IgD-negative memory B cell (primary cell): ENCODE results near the gene IGIP. TPM values are rescaled to one million over a fixed set of nuclear protein-coding genes. Genes with fewer than 3 reads are reported as not detected.
A peak's percentile ranks its signal among the peaks of the same experiment; 100 is the strongest.
"Not testable (repeated sequence)": the region's sequence is repeated elsewhere in the genome, so short reads cannot be mapped to it uniquely, and the experiment has no call there.

Source experiments
- H3K27ac Mint-ChIP-seq, 3 donors: one replicate each; pipeline ENCODE4 v1.8.0; 2020 to 2022; ENCODE audit warnings: mild to moderate bottlenecking in 3 of 3, mixed read lengths in 3 of 3, moderate library complexity in 1 of 3
- H3K27me3 Mint-ChIP-seq: one replicate; pipeline ENCODE4 v1.8.0; 2021; ENCODE audit warnings: mixed read lengths
- H3K36me3 Mint-ChIP-seq: one replicate; pipeline ENCODE4 v1.8.0; 2020; ENCODE audit warnings: mild to moderate bottlenecking, mixed read lengths
- H3K4me1 Mint-ChIP-seq, 3 donors: one replicate each; pipeline ENCODE4 v1.8.0; 2020 to 2022; ENCODE audit warnings: mixed read lengths in 3 of 3, mild to moderate bottlenecking in 1 of 3
- H3K4me3 Mint-ChIP-seq, 4 donors: one replicate each; pipeline ENCODE4 v1.8.0; 2020 to 2022; ENCODE audit warnings: mild to moderate bottlenecking in 4 of 4, mixed read lengths in 4 of 4, moderate library complexity in 3 of 4
- H3K9me3 Mint-ChIP-seq, 3 donors: one replicate each; pipeline ENCODE4 v1.8.0; 2020 to 2021; ENCODE audit warnings: mixed read lengths in 3 of 3, mild to moderate bottlenecking in 1 of 3
- polyA plus RNA-seq: library from polyadenylated mRNA; unstranded; fragments of 300-500 nt; fragmentation: Illumina TruSeq; gene quantifications from one replicate; pipeline ENCODE4 v1.2.3, GENCODE V29; 2021

Gene IGIP
- polyA plus RNA-seq, 1 donor from 2014 or later = 0.36 TPM

- peaks cover 22 to 33% (median 31%) of the 10 kb centered on the region in 3 donors for H3K4me1 Mint-ChIP-seq
- no peak overlapping the region for H3K4me3 Mint-ChIP-seq
- peaks cover 16% of the 10 kb centered on the region for H3K27me3 Mint-ChIP-seq
- H3K9me3 Mint-ChIP-seq = no peaks in the 10 kb centered on the region
- H3K36me3 Mint-ChIP-seq = peaks cover 3% of the 10 kb centered on the region
- peak overlapping the region in 1 of 3 donors; percentile 24 for H3K27ac Mint-ChIP-seq
Observed at GRCh38 chr5:140143521-140144258, 18.0 kb downstream of the IGIP start.

- H3K9me3 Mint-ChIP-seq = no peaks in the 10 kb centered on the region
- peak overlapping the region in 3 of 4 donors; percentile 55 to 94 (median 57) for H3K4me3 Mint-ChIP-seq
- H3K4me1 Mint-ChIP-seq = peaks cover 20 to 31% (median 27%) of the 10 kb centered on the region in 3 donors
- peak overlapping the region in 1 of 3 donors; percentile 63 for H3K27ac Mint-ChIP-seq
- peaks cover 16% of the 10 kb centered on the region for H3K27me3 Mint-ChIP-seq
- no peaks in the 10 kb centered on the region for H3K36me3 Mint-ChIP-seq
Observed at GRCh38 chr5:140145256-140145655, 19.5 kb downstream of the IGIP start.

DNA sequence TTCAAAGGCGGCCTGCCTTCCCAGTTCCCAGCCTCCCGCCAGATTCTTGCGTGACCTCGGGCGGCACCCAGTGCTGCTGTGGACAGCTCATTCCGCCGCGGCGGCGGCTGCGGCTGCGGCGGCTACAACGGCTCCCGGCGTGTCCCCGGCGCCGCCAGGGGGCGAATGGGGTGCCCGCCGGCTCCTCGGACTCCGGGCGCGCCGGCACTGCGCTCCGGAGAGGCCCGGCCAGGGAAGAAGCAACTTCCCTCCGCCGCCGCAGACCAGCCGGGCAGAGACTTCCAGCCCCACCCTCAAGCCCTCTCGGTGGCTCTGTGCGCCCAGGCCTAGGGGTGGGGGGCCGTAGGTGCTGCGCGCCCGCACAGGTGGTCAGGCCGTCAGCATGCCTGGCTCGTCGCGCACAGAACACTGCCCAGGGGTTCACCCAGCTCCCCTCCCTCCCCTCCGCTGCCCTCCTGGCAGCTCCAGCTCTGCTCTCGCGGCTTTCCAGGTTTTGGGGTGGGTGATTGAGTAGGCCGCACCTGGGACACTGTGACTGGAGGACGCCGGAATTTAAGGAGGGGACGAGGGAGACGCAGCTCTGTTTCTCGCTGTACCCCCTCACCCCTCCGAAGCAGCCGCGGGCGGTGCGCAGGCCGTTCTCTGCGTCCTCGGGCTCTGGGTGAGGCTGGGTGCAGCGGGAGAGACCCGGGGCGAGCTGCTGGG is 20.2 kb downstream of the IGIP start:
- Mint-ChIP-seq H3K27ac (no peak overlapping the region), H3K4me3 (peak overlapping the region in 3 of 4 donors; percentile 55 to 94 (median 57)), H3K4me1 (peaks cover 15 to 24% (median 20%) of the 10 kb centered on the region in 3 donors), H3K9me3 (no peaks in the 10 kb centered on the region), H3K27me3 (peaks cover 16% of the 10 kb centered on the region), H3K36me3 (no peaks in the 10 kb centered on the region)

DNA sequence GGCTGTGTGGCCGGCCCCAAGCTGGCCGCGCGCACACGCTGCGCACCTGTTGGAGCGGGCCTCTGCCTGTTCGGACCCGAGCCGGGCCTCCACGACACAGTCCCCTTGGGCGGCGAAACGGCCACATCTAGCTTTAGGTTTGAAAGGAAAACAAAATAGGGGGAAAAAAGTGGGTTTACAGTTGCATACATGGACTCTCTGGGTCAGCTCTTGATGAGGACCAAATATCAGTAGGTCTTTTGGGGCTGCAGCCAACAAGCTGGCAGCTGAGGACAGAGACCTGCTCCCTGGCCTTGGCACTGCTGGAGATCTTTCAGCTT is 20.7 kb downstream of the IGIP start:
- peaks cover 16% of the 10 kb centered on the region for H3K27me3 Mint-ChIP-seq
- peak overlapping the region in 1 of 4 donors; percentile 17 for H3K4me3 Mint-ChIP-seq
- peaks cover 13 to 22% (median 18%) of the 10 kb centered on the region in 3 donors for H3K4me1 Mint-ChIP-seq
- H3K27ac Mint-ChIP-seq = no peak overlapping the region
- no peaks in the 10 kb centered on the region for H3K36me3 Mint-ChIP-seq
- no peaks in the 10 kb centered on the region for H3K9me3 Mint-ChIP-seq

- no peaks in the 10 kb centered on the region for H3K9me3 Mint-ChIP-seq
- no peak overlapping the region for H3K27ac Mint-ChIP-seq
- peak overlapping the region in 1 of 4 donors; percentile 42 for H3K4me3 Mint-ChIP-seq
- peaks cover 12 to 22% (median 21%) of the 10 kb centered on the region in 3 donors for H3K4me1 Mint-ChIP-seq
- H3K36me3 Mint-ChIP-seq = no peaks in the 10 kb centered on the region
- H3K27me3 Mint-ChIP-seq = peaks cover 16% of the 10 kb centered on the region
Observed at GRCh38 chr5:140147460-140147859, 21.7 kb downstream of the IGIP start.

DNA sequence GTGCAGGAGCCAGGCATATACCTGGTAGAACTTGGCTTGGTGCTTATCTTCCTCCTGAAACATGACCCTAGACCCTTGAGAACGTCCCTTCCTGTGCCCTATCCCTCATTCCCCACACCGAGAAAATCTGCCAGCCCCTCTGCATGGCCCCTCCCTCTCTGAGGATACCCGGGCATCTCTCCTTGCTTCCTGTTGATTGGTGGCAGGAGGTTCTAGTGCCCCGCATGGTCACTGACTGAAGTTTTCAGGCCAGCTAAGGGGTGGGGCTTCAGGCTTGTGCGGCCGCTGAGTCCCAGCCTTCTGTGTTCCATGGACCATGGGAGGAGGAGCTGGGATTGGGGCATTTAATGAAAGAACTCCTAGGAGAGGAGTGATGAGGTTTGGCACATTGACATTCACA is 22.8 kb downstream of the IGIP start:
- H3K27ac Mint-ChIP-seq = no peak overlapping the region
- no peaks in the 10 kb centered on the region for H3K36me3 Mint-ChIP-seq
- peaks cover 16% of the 10 kb centered on the region for H3K27me3 Mint-ChIP-seq
- peaks cover 12 to 22% (median 21%) of the 10 kb centered on the region in 3 donors for H3K4me1 Mint-ChIP-seq
- H3K9me3 Mint-ChIP-seq = no peaks in the 10 kb centered on the region
- H3K4me3 Mint-ChIP-seq = no peak overlapping the region

DNA sequence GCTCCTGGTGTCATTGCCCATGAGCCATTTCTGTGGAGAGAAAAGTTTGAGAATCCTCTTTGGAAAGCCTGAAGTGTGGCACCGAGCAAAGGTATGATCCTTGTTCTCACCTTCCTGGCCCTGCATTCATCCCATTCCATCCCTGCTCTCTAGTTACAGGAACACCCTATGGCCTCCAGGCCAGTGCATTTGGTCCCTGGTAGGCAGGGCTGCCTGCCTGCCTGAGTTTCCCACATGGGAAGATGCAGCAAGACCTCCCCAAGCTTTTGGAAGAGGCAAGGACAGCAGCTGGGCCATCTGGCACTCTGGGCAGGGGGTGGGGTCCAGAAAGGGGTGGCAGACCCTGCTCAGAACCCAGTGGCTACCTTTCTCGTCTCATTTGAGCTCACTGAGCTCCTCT is 24.5 kb downstream of the IGIP start:
- H3K9me3 Mint-ChIP-seq = no peaks in the 10 kb centered on the region
- peaks cover 8% of the 10 kb centered on the region for H3K27me3 Mint-ChIP-seq
- H3K4me3 Mint-ChIP-seq = no peak overlapping the region
- no peaks in the 10 kb centered on the region for H3K36me3 Mint-ChIP-seq
- no peak overlapping the region for H3K27ac Mint-ChIP-seq
- peaks cover 5 to 10% (median 10%) of the 10 kb centered on the region in 3 donors for H3K4me1 Mint-ChIP-seq

- H3K27ac Mint-ChIP-seq = no peak overlapping the region
- peaks cover 5% of the 10 kb centered on the region for H3K27me3 Mint-ChIP-seq
- H3K4me1 Mint-ChIP-seq = peaks cover 0 to 7% (median 6%) of the 10 kb centered on the region in 3 donors
- no peaks in the 10 kb centered on the region for H3K9me3 Mint-ChIP-seq
- H3K36me3 Mint-ChIP-seq = no peaks in the 10 kb centered on the region
- H3K4me3 Mint-ChIP-seq = peak overlapping the region in 1 of 4 donors; percentile 9
Observed at GRCh38 chr5:140151144-140152021, 25.6 kb downstream of the IGIP start.

- H3K9me3 Mint-ChIP-seq = no peaks in the 10 kb centered on the region
- peak overlapping the region in 1 of 4 donors; percentile 9 for H3K4me3 Mint-ChIP-seq
- no peaks in the 10 kb centered on the region for H3K36me3 Mint-ChIP-seq
- no peaks in the 10 kb centered on the region for H3K27me3 Mint-ChIP-seq
- no peak overlapping the region for H3K27ac Mint-ChIP-seq
- peaks cover 3 to 10% (median 9%) of the 10 kb centered on the region in 3 donors for H3K4me1 Mint-ChIP-seq
Observed at GRCh38 chr5:140152022-140152999, 26.6 kb downstream of the IGIP start.

- Mint-ChIP-seq H3K4me3 (no peak overlapping the region), H3K4me1 (peaks cover 3 to 10% (median 9%) of the 10 kb centered on the region in 3 donors), H3K27ac (no peak overlapping the region)
Observed at GRCh38 chr5:140153255-140153654, 27.5 kb downstream of the IGIP start.

DNA sequence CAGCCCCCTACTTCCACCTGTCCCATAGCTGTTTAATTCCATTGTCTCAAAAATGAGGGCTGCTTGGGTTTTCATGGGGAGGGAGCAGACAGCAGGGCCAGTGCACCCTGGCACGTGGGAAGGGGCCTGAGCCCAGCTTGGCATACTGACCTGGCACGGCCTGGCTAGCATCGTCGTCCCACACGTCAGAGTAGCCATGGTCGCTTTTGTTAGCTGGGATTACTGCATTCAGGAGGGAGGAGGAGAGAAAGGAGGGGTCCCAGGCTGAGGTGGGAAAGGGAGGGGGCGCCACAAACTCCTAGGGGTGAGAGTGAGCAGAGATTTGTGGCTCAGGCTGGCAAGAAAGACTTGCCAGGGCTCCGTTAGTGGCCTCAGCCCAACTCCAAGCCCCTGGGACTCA is 28.2 kb downstream of the IGIP start:
- peaks cover 3 to 10% (median 7%) of the 10 kb centered on the region in 3 donors for H3K4me1 Mint-ChIP-seq
- H3K27me3 Mint-ChIP-seq = no peaks in the 10 kb centered on the region
- H3K36me3 Mint-ChIP-seq = no peaks in the 10 kb centered on the region
- no peak overlapping the region for H3K27ac Mint-ChIP-seq
- H3K4me3 Mint-ChIP-seq = no peak overlapping the region
- no peaks in the 10 kb centered on the region for H3K9me3 Mint-ChIP-seq

More at GRCh38 chr5:140153255-140153654, 27.5 kb downstream of the IGIP start:
- no peaks in the 10 kb centered on the region for H3K9me3 Mint-ChIP-seq
- no peaks in the 10 kb centered on the region for H3K36me3 Mint-ChIP-seq
- H3K27me3 Mint-ChIP-seq = no peaks in the 10 kb centered on the region

GRCh38 chr5:140154710-140155381 is 29.1 kb downstream of the IGIP start:
- not testable (repeated sequence) for H3K4me3 Mint-ChIP-seq, H3K27me3 Mint-ChIP-seq, H3K36me3 Mint-ChIP-seq, H3K27ac Mint-ChIP-seq, H3K4me1 Mint-ChIP-seq, H3K9me3 Mint-ChIP-seq

DNA sequence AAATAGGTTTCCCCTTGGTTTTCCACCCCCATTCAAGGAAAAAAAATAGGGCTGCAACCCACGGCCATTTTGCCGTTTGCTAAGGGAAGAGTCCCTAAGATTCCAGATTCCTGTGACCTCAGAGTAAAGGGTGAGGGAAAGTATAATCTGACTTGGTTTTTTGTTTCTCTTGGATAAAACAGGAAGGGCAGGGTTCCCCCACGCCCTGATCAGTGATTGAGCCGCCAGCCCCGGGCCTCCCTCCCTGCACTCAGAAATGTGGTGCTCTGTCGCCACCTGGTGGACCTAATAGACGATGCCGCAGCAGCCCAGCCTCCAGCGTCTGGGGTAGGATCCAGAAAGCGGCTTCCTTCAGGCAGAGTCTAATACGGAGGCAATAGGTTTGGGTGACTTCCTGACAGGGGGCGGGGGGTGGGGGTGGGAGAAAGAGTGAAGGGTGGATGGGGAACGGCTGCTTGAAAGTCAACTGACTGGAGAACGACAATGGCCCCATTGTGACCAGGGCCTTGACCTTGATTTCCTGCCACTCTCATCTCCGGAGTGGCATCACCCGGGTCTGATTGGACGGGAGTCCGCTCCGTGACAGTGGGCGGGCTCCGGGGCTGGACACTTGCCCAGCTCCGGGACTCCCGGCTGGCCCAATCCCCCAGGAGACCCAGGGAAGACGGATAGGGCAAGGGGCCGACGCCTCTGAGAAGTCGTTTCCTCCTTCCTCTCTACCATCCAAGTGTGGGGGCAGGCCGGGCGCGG is 31.5 kb downstream of the IGIP start:
- Mint-ChIP-seq H3K27me3 (no peaks in the 10 kb centered on the region), H3K4me1 (peaks cover 4 to 11% (median 4%) of the 10 kb centered on the region in 3 donors), H3K36me3 (no peaks in the 10 kb centered on the region), H3K27ac (peak overlapping the region in 1 of 3 donors; percentile 92), H3K4me3 (peak overlapping the region in 3 of 4 donors; percentile 25 to 79 (median 37)), H3K9me3 (no peaks in the 10 kb centered on the region)
